Endodermal cell (in vitro differentiated cells): ENCODE results near the gene FANCL. TPM values are rescaled to one million over a fixed set of nuclear protein-coding genes. Genes with fewer than 3 reads are reported as not detected.

Source experiments
- DNase-seq: peaks from one replicate; pipeline ENCODE4 v3.0.0-alpha.2; 2017
- H3K27ac ChIP-seq: 2 replicates; pipeline ENCODE4 v1.5.1; 2013; ENCODE audit warnings: mild to moderate bottlenecking, low read depth, low read length, moderate library complexity
- H3K27me3 ChIP-seq: 2 replicates; pipeline ENCODE4 v1.6.1; 2013; ENCODE audit warnings: mild to moderate bottlenecking, low read length, moderate library complexity; ENCODE audit not compliant: insufficient read depth, control insufficient read depth, poor library complexity, severe bottlenecking
- H3K36me3 ChIP-seq: 2 replicates; pipeline ENCODE4 v1.7.0; 2013; ENCODE audit warnings: mild to moderate bottlenecking, low read length, moderate library complexity; ENCODE audit not compliant: control insufficient read depth, insufficient read depth
- H3K4me1 ChIP-seq: one replicate; pipeline ENCODE4 v1.7.0; 2013; ENCODE audit warnings: low read length; ENCODE audit not compliant: control insufficient read depth, insufficient read depth
- H3K4me3 ChIP-seq: 2 replicates; pipeline ENCODE4 v1.5.1; 2013; ENCODE audit warnings: mild to moderate bottlenecking, low read length, moderate library complexity
- H3K9ac ChIP-seq: 2 replicates; pipeline ENCODE4 v1.6.1; 2013; ENCODE audit warnings: mild to moderate bottlenecking, low read length, moderate library complexity; ENCODE audit not compliant: poor library complexity, severe bottlenecking; ENCODE audit errors: extremely low read depth
- H3K9me3 ChIP-seq: 2 replicates; pipeline ENCODE4 v1.6.1; 2013; ENCODE audit warnings: mild to moderate bottlenecking, low read length, moderate library complexity; ENCODE audit not compliant: control insufficient read depth
- H3K27ac Mint-ChIP-seq: 2 replicates; pipeline ENCODE4 v1.8.0; 2020; ENCODE audit warnings: mixed read lengths
- H3K27me3 Mint-ChIP-seq: 2 replicates; pipeline ENCODE4 v1.8.0; 2021; ENCODE audit warnings: mild to moderate bottlenecking, mixed read lengths; ENCODE audit not compliant: insufficient read depth
- H3K36me3 Mint-ChIP-seq: 2 replicates; pipeline ENCODE4 v1.8.0; 2020; ENCODE audit warnings: low read depth, mixed read lengths
- H3K4me1 Mint-ChIP-seq: 2 replicates; pipeline ENCODE4 v1.8.0; 2020; ENCODE audit warnings: mixed read lengths
- H3K4me3 Mint-ChIP-seq: 2 replicates; pipeline ENCODE4 v1.8.0; 2020; ENCODE audit warnings: mild to moderate bottlenecking, moderate library complexity, mixed read lengths
- H3K9me3 Mint-ChIP-seq: 2 replicates; pipeline ENCODE4 v1.8.0; 2020; ENCODE audit warnings: mild to moderate bottlenecking, mixed read lengths
- CTCF ChIP-seq: fragments of 200-600 bp; sonication (generic); conservative IDR thresholded peaks from 2 replicates; pipeline ENCODE4 v1.5.0; 2021; ENCODE audit warnings: antibody characterized with exemption, mild to moderate bottlenecking
- WGBS, 2 experiments: methylation state at CpG; one replicate each; pipeline versions ENCODE4 v1.1.5 to v1.1.7; 2013; ENCODE audit warnings: missing lambda C conversion rate in 2 of 2, mixed read lengths in 1 of 2; ENCODE audit not compliant: insufficient coverage in 1 of 2, insufficient read length in 1 of 2; 5-methylcytosine and 5-hydroxymethylcytosine counted together
- total RNA-seq, 2 donors: library from RNA; stranded (reverse); fragmentation: NEBNext Ultra II Directional in 1 of 2; extraction: Animal tissue kit (Norgen Biotek cat#: 25700) in 1 of 2; gene quantifications; 2 replicates in 1 of 2; 3 replicates in 1 of 2; pipeline ENCODE4 v1.2.1, GENCODE V29; 2021

The FANCL gene
- total RNA-seq, 2 donors from 2014 or later: 64.0 to 85.2 TPM

GRCh38 chr2:58271826-58272225, 30.7 kb upstream of the FANCL start:
- Histone ChIP-seq H3K27ac (no peak overlapping the region), H3K4me3 (no peak overlapping the region), H3K36me3 (no peaks in the 10 kb centered on the region), H3K9me3 (no peaks in the 10 kb centered on the region), H3K4me1 (no peaks in the 10 kb centered on the region), H3K9ac (no peak overlapping the region), H3K27me3 (no peaks in the 10 kb centered on the region)
- H3K9me3 Mint-ChIP-seq: no peaks in the 10 kb centered on the region
- no peak for DNase-seq
- 63 to 79% methylated on average over 1 of the region's 1 CpG for whole genome bisulfite sequencing, 2 experiments
- H3K36me3 Mint-ChIP-seq: no peaks in the 10 kb centered on the region
- TF ChIP-seq CTCF: no peak
- H3K27ac Mint-ChIP-seq: no peak overlapping the region
- no peak overlapping the region for H3K4me3 Mint-ChIP-seq
- no peaks in the 10 kb centered on the region for H3K4me1 Mint-ChIP-seq
- H3K27me3 Mint-ChIP-seq: no peaks in the 10 kb centered on the region

- H3K4me3 ChIP-seq: no peak overlapping the region
Observed at GRCh38 chr2:58268685-58269084, 27.6 kb upstream of the FANCL start.

GRCh38 chr2:58266211-58266610, 25.1 kb upstream of the FANCL start:
- H3K36me3 ChIP-seq: no peaks in the 10 kb centered on the region
- H3K4me3 ChIP-seq: no peak overlapping the region
- H3K27me3 ChIP-seq: no peaks in the 10 kb centered on the region
- Mint-ChIP-seq H3K36me3 (no peaks in the 10 kb centered on the region), H3K27me3 (no peaks in the 10 kb centered on the region), H3K27ac (no peak overlapping the region), H3K4me3 (no peak overlapping the region), H3K4me1 (no peaks in the 10 kb centered on the region), H3K9me3 (peaks cover 4% of the 10 kb centered on the region)
- H3K4me1 ChIP-seq: no peaks in the 10 kb centered on the region
- no peak for TF ChIP-seq CTCF
- H3K9me3 ChIP-seq: peaks cover 9% of the 10 kb centered on the region
- H3K9ac ChIP-seq: no peak overlapping the region
- H3K27ac ChIP-seq: no peak overlapping the region
- no peak for DNase-seq
- WGBS, 2 experiments: 90 to 95% methylated on average over 2 of the region's 2 CpGs

More at GRCh38 chr2:58268685-58269084, 27.6 kb upstream of the FANCL start:
- Mint-ChIP-seq H3K4me3 (no peak overlapping the region), H3K36me3 (no peaks in the 10 kb centered on the region), H3K27me3 (no peaks in the 10 kb centered on the region), H3K9me3 (no peaks in the 10 kb centered on the region), H3K4me1 (no peaks in the 10 kb centered on the region), H3K27ac (no peak overlapping the region)
- no peak overlapping the region for H3K9ac ChIP-seq
- no peak overlapping the region for H3K27ac ChIP-seq
- TF ChIP-seq CTCF: no peak
- H3K4me1 ChIP-seq: no peaks in the 10 kb centered on the region
- no peaks in the 10 kb centered on the region for H3K27me3 ChIP-seq
- WGBS, 2 experiments: 96% methylated on average over 4 of the region's 4 CpGs; no CpG with 5 or more reads in 1 of the 2 experiments
- no peak for DNase-seq
- no peaks in the 10 kb centered on the region for H3K36me3 ChIP-seq
- H3K9me3 ChIP-seq: no peaks in the 10 kb centered on the region
